Measurements from ENCODE around the gene SLC6A8.
"Not testable (repeated sequence)": the region's sequence is repeated elsewhere in the genome, so short reads cannot be mapped to it uniquely, and the experiment has no call there.

SLC6A8 gene

DNA sequence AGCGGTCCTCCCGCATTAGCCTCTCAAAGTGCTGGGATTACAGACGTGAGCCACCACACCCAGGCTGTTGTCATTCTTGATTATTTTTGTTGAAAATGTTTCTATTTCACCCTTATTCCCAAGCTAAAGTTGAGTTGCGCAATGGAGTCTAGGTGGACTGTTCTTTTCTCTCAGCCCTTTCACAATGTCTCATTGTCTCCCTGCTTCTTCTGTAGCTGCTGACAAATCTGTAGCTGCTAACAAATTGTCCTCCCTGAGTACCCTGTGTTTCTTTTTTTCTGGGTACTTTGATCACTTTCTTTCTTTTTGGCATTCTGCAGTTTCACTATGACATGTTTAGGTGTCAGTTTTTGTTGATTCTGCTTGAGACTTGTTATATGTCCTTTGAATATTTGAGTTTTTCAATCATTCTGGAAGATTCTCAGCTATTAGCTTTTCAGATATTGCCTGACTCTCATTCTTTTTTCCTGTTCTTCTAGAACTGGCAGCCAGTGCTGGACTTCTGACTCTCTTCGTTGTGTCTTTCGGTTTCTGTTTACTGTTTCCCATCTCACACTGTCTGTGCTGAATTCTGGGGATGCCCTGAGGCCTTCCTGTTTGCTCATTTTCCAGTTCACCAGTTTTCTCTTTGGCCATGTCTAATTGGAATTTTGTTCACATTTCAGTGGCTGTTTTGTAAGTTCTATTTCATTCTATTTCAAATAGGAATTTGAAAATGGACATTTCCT, 43.6 kb downstream of the SLC6A8 start:
- no peak for DNase-seq (ENCODE audit: low read depth in 2 of 2)

DNA sequence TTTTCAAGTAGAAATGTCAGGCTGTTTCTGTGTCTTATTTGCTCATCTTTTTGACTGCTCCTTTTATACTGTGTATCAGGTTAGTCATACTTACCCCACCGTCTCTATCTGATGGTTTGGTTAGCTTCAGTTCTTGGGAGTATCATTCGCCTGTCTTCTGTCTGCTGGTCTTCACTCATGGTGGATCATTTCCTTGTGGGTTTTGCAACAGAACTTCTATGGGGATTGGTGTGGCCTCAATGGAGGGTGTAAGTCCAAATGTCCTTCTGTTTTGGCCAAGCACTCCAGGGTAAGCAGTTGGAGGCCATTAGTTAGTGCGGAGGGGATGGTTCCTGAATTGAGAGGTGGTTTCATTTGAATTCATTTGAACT, 44.1 kb downstream of the SLC6A8 start:
- DNase-seq (ENCODE audit: low read depth in 2 of 2): no peak

DNA sequence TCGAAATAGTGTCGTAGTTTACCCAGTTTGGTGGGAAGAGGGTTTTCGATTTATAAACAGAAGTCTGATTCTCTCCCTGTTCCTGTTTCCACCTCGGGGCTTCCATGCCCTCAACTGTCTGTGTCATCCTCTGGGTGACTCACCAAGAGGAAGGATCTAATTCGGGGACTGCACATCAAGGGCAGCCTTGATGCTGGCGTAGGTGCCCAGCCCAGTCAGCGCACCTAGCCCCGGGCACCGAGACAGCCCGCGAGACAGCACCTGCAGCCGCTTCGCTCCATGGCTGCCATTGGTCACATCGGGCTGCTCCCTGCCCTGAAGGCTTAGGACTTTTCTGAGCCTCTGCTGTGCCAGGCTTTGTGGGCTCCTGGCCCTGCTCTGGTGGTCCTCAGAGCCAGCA, 44.7 kb downstream of the SLC6A8 start:
- no peak for DNase-seq (ENCODE audit: low read depth in 2 of 2)

DNA sequence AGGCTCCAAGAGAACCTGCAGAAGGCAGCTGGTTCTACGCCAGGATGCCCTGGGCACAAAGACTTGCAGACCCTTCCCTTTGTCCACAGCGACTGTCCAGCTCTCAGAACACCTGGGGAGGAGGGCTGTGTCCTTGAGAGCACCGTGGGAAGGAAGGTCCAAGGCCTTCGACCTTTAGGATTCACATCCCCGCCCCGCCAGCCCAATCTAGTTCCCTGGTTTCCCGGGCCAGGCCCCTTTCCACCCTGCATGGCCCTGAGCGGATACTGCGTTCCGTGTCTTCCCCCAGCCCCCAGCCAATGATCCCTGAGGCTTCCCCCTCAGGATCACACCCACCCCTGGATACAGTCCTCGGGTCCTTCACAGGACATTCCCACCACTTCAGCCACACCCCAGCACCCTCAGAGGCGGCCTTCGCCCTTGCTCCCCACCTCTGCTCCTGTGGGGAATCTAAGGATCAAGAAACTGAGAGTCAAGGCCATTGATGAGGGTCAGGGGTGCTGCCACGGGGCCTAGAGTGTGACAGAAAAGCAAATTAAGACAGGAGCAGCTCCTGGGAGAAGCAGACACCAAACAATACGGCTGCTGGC, 46.0 kb downstream of the SLC6A8 start:
- DNase-seq (ENCODE audit: low read depth in 2 of 2): no peak

DNA sequence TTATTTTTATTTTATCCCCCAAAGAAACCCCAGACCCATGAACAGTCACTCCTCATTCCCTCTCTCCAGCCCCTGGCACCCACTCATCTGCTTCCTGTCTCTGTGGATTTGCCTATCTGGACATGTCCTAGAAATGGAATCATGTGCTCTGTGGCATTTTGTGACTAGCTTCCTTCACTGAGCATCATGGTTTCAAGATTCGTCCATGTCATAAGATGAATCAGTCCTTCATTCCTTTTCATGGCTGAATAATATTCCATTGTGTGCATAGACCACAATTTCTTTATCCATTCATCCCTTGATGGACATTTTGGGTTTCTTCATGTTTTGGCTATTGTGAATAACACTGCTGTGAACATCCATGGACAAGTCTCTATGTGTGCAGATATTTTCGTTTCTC, 47.1 kb downstream of the SLC6A8 start:
- no peak for DNase-seq (ENCODE audit: low read depth in 2 of 2)

GRCh38 chrX:153735274-153735673, 47.5 kb downstream of the SLC6A8 start:
- DNase-seq (ENCODE audit: low read depth in 2 of 2): no peak

DNA sequence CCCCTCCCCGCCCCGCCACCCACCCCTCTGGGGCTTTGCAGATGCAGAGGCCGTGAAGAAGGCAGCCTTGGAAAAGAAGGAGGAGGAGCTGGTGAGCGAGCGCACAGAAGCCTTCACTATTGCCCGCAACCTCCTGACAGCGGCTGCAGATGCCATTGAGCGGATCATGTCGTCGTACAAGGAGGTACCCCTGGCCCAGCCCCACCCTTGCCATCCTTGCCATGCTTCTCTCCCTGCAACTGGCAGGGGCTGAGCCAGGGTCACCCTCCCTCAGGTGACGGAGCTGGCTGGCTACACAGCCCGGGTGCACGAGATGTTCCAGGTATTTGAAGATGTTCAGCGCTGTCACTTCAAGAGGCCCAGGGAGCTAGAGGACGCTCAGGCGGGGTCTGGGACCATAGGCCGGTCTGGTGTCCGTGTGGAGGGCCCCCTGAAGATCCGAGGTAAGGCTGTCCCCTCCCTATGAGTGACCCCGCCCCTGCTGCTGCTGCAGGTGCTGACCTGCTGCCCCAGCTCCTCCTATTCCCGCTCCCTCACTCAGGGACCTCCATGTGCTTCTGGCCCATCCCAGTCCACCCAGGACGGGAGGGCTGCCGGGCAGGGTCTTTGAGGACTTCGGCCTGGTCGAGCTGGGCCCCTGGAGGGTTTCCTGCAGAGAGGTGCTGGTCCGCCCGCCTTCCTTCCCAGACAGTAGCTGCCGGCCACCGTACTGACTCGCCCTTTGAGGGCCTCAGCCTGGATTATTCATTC, 48.5 kb downstream of the SLC6A8 start:
- no peak for DNase-seq (ENCODE audit: low read depth in 2 of 2)

DNA sequence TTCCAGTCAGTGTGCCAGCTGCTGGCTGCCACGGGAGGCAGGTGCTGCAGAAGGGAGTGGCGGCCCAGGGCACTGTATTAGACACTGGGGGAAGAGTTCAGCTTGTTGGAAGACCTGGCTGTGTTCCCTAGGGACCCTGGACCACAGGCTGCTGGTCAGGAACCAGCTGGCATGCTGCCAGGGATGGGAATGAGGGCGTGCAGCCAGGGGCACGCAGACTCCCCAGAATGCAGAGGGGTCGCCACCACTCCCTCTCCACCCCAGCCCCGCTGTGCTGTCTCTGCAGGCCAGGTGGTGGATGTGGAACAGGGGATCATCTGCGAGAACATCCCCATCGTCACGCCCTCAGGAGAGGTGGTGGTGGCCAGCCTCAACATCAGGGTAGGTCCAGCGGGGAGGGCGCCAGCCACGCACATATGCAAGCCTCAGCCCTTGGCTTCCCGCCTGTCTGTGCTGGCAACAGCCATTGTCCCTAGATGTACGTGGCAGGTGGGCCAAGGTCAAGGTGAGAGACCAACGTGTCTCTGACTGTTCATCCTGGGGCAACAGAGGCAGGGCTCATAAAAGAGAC, 49.2 kb downstream of the SLC6A8 start:
- DNase-seq (ENCODE audit: low read depth in 2 of 2): no peak

- DNase-seq (ENCODE audit: low read depth in 2 of 2): no peak
Measured at GRCh38 chrX:153738056-153738605, 50.4 kb downstream of the SLC6A8 start.

- no peak for DNase-seq (ENCODE audit: low read depth in 2 of 2)
Measured at GRCh38 chrX:153739754-153740486, 52.2 kb downstream of the SLC6A8 start.

DNA sequence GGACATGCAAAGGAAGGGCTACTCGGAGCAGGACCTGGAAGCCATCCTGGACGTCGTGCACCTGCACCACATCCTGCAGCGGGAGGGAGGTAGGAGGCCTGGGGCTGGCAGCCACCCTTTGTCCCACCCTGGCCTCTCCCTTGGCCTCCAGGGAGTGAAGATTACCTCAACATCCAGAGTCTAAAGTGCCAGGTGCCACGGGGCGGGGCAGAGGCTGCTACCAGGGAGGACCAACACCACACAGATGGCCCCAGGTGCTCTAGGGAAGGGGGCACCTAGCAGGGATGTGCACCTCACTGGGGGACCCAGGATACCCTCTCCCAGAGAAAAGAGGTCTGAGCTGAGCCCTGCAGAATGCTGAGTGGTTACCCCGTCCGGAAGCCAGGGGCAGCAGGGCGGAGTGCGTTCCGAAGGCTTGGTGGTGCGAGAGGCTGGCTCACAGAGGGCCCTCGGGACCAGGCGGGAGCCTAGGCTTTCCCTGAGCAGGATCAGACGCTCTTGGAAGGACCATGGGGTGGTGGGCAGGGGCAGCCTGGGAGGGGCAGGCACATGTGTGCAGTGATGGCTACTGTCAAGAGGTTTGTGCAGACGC, 53.0 kb downstream of the SLC6A8 start:
- no peak for DNase-seq (ENCODE audit: low read depth in 2 of 2)

GRCh38 chrX:153741446-153741845, 53.7 kb downstream of the SLC6A8 start:
- DNase-seq (ENCODE audit: low read depth in 2 of 2): no peak

- DNase-seq (ENCODE audit: low read depth in 2 of 2): not testable (repeated sequence)
Measured at GRCh38 chrX:153742111-153742510, 54.4 kb downstream of the SLC6A8 start.

- not testable (repeated sequence) for DNase-seq (ENCODE audit: low read depth in 2 of 2)
Measured at GRCh38 chrX:153742796-153743467, 55.2 kb downstream of the SLC6A8 start.

DNA sequence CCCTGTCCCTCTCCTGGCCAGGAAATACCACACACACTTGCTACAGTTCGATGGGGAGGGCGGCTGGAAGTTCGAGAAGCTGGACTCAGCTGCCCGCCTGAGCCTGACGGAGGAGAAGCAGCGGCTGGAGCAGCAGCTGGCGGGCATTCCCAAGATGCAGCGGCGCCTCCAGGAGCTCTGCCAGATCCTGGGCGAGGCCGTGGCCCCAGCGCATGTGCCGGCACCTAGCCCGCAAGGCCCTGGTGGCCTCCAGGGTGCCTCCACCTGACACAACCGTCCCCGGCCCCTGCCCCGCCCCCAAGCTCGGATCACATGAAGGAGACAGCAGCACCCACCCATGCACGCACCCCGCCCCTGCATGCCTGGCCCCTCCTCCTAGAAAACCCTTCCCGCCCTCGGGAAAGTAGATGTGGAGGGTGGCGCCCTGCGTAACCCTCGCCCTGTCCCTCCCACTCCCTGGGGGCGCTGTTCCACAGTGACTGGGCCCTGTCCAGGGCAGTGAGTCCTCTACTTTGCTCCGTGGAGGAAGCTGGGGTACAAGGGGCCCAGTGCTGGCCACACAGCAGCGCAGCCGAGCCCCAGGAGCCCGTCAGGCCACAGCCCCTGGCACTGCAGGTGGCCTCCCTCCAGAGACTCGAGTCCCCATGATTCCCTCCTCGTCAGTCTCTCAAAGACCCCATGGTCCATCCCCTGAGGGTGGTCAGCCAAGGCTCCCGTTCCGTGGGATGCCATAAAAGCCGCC, 55.9 kb downstream of the SLC6A8 start:
- not testable (repeated sequence) for DNase-seq (ENCODE audit: low read depth in 2 of 2)

- no peak for DNase-seq (ENCODE audit: low read depth in 2 of 2)
Measured at GRCh38 chrX:153744210-153745066, 56.7 kb downstream of the SLC6A8 start.

DNA sequence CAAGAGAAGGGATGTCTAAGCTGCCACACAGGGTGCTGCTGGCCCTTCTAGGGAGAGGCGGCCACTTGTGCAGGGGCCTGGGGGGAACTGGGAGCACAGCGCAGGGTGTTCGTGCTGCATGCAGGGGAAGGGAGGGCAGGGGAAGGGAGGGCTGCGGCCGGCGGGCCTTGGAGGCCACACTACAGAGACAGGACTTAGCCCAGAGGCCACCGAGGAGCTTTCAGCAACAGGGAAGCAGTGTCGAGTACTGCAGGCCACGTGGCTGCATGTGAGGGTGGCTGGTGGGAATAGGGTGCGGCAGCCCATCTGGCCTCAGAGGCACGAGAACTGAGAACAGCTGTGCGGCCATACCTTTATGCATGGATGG, 57.3 kb downstream of the SLC6A8 start:
- not testable (repeated sequence) for DNase-seq (ENCODE audit: low read depth in 2 of 2)
